DOHH2 (cell line): ENCODE measurements around the gene CDK15.

Experiments used
- EZH2phosphoT487 ChIP-seq: fragments of 200-600 bp; sonication (generic); IDR thresholded peaks from 2 replicates; pipeline ENCODE4 v1.6.1; 2017; ENCODE audit warnings: borderline replicate concordance, mild to moderate bottlenecking, antibody characterized with exemption, low read length, moderate library complexity, mixed read lengths
- TF ChIP-seq, protein P1 (sequence below): fragments of 200-600 bp; sonication (generic); IDR thresholded peaks from one replicate; pipeline ENCODE4 v1.5.1; 2014; ENCODE audit warnings: antibody characterized with exemption, mild to moderate bottlenecking, low read depth, low read length; ENCODE audit not compliant: poor library complexity, severe bottlenecking

DNA sequence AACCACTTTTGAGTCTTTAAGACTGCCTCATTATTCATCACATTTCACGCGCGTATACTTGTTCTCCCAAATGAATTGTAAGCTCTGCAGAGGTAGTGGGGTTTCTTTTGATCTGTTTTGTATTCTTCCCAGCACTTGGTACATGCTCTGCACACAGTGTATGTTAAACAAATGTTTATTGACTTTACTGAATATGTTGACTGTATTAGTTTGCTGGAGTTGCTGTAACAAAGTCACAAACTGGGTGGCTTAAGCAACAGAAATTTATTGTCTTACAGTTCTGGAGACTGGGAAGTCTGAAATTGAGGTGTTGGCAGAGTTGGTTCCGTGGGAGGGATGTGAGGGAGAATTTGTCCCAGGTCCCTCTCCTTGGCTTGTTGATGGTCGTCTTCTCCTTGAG lies 65.1 kb downstream of the CDK15 start:
- TF ChIP-seq, protein P1, sequence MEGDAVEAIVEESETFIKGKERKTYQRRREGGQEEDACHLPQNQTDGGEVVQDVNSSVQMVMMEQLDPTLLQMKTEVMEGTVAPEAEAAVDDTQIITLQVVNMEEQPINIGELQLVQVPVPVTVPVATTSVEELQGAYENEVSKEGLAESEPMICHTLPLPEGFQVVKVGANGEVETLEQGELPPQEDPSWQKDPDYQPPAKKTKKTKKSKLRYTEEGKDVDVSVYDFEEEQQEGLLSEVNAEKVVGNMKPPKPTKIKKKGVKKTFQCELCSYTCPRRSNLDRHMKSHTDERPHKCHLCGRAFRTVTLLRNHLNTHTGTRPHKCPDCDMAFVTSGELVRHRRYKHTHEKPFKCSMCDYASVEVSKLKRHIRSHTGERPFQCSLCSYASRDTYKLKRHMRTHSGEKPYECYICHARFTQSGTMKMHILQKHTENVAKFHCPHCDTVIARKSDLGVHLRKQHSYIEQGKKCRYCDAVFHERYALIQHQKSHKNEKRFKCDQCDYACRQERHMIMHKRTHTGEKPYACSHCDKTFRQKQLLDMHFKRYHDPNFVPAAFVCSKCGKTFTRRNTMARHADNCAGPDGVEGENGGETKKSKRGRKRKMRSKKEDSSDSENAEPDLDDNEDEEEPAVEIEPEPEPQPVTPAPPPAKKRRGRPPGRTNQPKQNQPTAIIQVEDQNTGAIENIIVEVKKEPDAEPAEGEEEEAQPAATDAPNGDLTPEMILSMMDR = no peak
- TF ChIP-seq EZH2phosphoT487 = no peak
